Coronary artery (tissue), 2 donors: ENCODE results near the gene SHLD1.
"Not testable (repeated sequence)": the region's sequence is repeated elsewhere in the genome, so short reads cannot be mapped to it uniquely, and the experiment has no call there.

Experiments used
- DNase-seq: peaks from one replicate; pipeline ENCODE4 v3.0.0-alpha.2; 2017; ENCODE audit warnings: low spot score
- H3K27ac ChIP-seq, 2 donors: fragments of 200-600 bp; sonication (generic); one replicate each; pipeline ENCODE4 v1.5.1; 2016 to 2019
- H3K4me3 ChIP-seq: fragments of 200-600 bp; sonication (generic); 2 replicates; pipeline ENCODE4 v1.5.1; 2016; ENCODE audit warnings: mild to moderate bottlenecking, moderate library complexity
- CTCF ChIP-seq: fragments of 200-600 bp; sonication (generic); IDR thresholded peaks from one replicate; pipeline ENCODE4 v1.5.1; 2019; ENCODE audit warnings: antibody characterized with exemption

Gene SHLD1

GRCh38 chr20:5737966-5738365, 12.2 kb upstream of the SHLD1 start:
- H3K4me3 ChIP-seq = no peak overlapping the region
- TF ChIP-seq CTCF = no peak
- no peak overlapping the region for H3K27ac ChIP-seq
- DNase-seq = no peak

- DNase-seq, H3K4me3 ChIP-seq, H3K27ac ChIP-seq: not testable (repeated sequence)
Measured at GRCh38 chr20:5740643-5741042, 9.6 kb upstream of the SHLD1 start.

- no peak for TF ChIP-seq CTCF
Measured at GRCh38 chr20:5741089-5741488, 9.1 kb upstream of the SHLD1 start.

GRCh38 chr20:5742041-5742440, 8.2 kb upstream of the SHLD1 start:
- Histone ChIP-seq H3K27ac (no peak overlapping the region), H3K4me3 (no peak overlapping the region)
- DNase-seq = no peak
- TF ChIP-seq CTCF = no peak

More at GRCh38 chr20:5741089-5741488, 9.1 kb upstream of the SHLD1 start:
- no peak for DNase-seq
- Histone ChIP-seq H3K4me3 (no peak overlapping the region), H3K27ac (no peak overlapping the region)

DNA sequence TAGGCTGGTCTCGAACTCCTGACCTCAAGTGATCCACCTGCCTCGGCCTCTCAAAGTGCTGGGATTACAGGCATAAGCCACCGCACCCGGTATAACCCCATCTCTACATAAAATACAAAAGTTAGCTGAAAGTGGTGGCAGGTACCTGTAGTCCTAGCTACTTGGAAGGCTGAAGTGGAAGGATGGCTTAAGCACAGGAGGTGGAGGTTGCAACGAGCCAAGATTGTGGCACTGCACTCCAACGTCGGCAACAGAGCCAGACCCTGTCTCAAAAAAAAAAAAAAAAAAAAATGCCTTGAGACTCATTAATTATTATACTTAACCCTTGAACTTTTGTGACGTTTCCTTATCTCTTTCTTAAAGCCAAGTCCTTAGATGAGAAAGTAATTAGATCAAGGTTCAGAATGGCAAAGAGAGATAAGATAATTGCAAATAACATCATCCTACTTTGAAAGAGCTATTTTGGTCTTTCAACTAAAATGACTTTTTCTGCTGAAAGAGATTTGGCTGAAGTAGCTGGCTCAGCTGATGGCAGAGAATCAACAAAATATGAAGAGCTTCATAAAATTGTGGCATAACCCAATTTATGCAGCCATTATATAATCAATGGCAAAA, 4.7 kb upstream of the SHLD1 start:
- no peak for TF ChIP-seq CTCF
- no peak for DNase-seq
- H3K4me3 ChIP-seq = no peak overlapping the region
- no peak overlapping the region for H3K27ac ChIP-seq

GRCh38 chr20:5746064-5746463, 4.1 kb upstream of the SHLD1 start:
- Histone ChIP-seq H3K4me3 (no peak overlapping the region), H3K27ac (no peak overlapping the region)
- no peak for DNase-seq
- no peak for TF ChIP-seq CTCF

DNA sequence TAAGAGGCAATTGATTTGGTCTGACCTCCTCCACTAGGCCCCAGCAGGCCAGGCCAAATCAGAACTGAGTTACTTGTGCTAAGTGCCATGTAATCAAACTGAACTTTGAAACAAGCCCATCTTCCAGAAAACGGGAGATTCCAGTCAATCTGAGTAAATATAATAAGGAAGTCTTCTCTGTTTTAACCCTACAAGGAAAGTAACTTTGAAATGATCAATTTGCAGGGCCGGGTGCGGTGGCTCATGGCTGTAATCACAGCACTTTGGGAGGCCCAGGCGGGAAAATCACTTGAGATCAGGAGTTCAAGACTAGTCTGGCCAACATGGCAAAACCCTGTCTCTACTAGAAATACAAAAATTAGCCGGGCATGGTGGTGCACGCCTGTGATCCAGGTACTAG, 2.0 kb upstream of the SHLD1 start:
- TF ChIP-seq CTCF = no peak
- H3K27ac ChIP-seq = no peak overlapping the region

GRCh38 chr20:5749512-5749951, 669 bp upstream of the SHLD1 start:
- not testable (repeated sequence) for DNase-seq, H3K27ac ChIP-seq, H3K4me3 ChIP-seq

More for the DNA sequence above, 2.0 kb upstream of the SHLD1 start:
- DNase-seq = no peak
- no peak overlapping the region for H3K4me3 ChIP-seq
